PFSK-1 (cell line): ENCODE results near the gene ANTXR1.

Experiments used
- FOXP2 ChIP-seq: optimal IDR thresholded peaks from 2 replicates; pipeline ENCODE3; 2011; ENCODE audit warnings: borderline replicate concordance, control low read depth, inconsistent platforms; ENCODE audit not compliant: insufficient read depth; ENCODE audit errors: extremely low read length, extremely low read depth
- POLR2AphosphoS5 ChIP-seq: IDR thresholded peaks from 2 replicates; pipeline ENCODE4 v1.6.1; 2012; ENCODE audit warnings: low read depth, mild to moderate bottlenecking, control low read depth, low read length, moderate library complexity

- TF ChIP-seq FOXP2 (no peak), POLR2AphosphoS5 (no peak)
These were observed 201.9 kb downstream of the ANTXR1 start for GRCh38 chr2:69214898-69215297.
